Measurements from ENCODE around the gene TMEM59L. TPM values are rescaled to one million over a fixed set of nuclear protein-coding genes. Genes with fewer than 3 reads are reported as not detected.

The TMEM59L gene
- total and polyA plus RNA-seq, 9 of the 15 experiments (the other 6 are each of a cell fraction or from before 2014, with no cell fraction given), result 0.37 TPM; not detected in 8

- TF ChIP-seq KLF6 (CRISPR knock-in tag; IDR thresholded peaks at IDR 0.05; ENCODE audit: borderline replicate concordance) (no peak), ZNF780A (CRISPR knock-in tag; IDR thresholded peaks at IDR 0.05) (no peak), SMARCB1 (IDR thresholded peaks at IDR 0.05; ENCODE audit: insufficient read length, low read depth) (no peak), SMC3 (conservative IDR thresholded peaks at IDR 0.05; ENCODE audit: insufficient read depth, low read depth, low read length) (peak; percentile 36; the same call in 1 of the 2 replicates), HNRNPLL (IDR thresholded peaks at IDR 0.05; ENCODE audit: low read depth, low read length, poor library complexity, severe bottlenecking) (no peak), TCF7 (IDR thresholded peaks at IDR 0.05; ENCODE audit: borderline replicate concordance) (no peak), PYGO2 (tag; IDR thresholded peaks at IDR 0.05) (no peak), NR2F6 (CRISPR knock-in tag; IDR thresholded peaks at IDR 0.05) (no peak), SRSF9 (IDR thresholded peaks at IDR 0.05; ENCODE audit: borderline replicate concordance, low read depth, low read length) (no peak), HNRNPK (IDR thresholded peaks at IDR 0.05; ENCODE audit: low read depth, low read length, poor library complexity, severe bottlenecking) (no peak), SRSF7 (optimal IDR thresholded peaks at IDR 0.05; ENCODE audit: low read depth, low read length) (no peak), MYNN (IDR thresholded peaks at IDR 0.05) (no peak), MYNN (CRISPR knock-in tag; IDR thresholded peaks at IDR 0.05) (no peak), ZBTB9 (CRISPR knock-in tag; IDR thresholded peaks at IDR 0.05) (0 out of 2 replicates have a peak, but pooled peaks have one; percentile 51), RFX5 (IDR thresholded peaks at IDR 0.05; ENCODE audit: low read depth, low read length) (no peak), ZNF197 (CRISPR knock-in tag; IDR thresholded peaks at IDR 0.05; ENCODE audit: low read depth) (no peak), ATF6 (CRISPR knock-in tag; IDR thresholded peaks at IDR 0.05) (no peak), ZNF586 (CRISPR knock-in tag; conservative IDR thresholded peaks at IDR 0.05) (no peak), NCOR1 (IDR thresholded peaks at IDR 0.05) (no peak), ZNF717 (CRISPR knock-in tag; IDR thresholded peaks at IDR 0.05) (no peak), ZNF274 (IDR thresholded peaks at IDR 0.05; ENCODE audit: borderline replicate concordance, low read depth, low read length) (no peak), PPARD (CRISPR knock-in tag; IDR thresholded peaks at IDR 0.05) (no peak), ATF3 (IDR thresholded peaks at IDR 0.05) (no peak), ATF3 (CRISPR knock-in tag; conservative IDR thresholded peaks at IDR 0.05) (no peak), NCOA6 (IDR thresholded peaks at IDR 0.05) (no peak), SAFB2 (IDR thresholded peaks at IDR 0.05; ENCODE audit: borderline replicate concordance, low read depth, low read length, severe bottlenecking) (no peak)
Measured at GRCh38 chr19:18594096-18594823, 18.4 kb upstream of the TMEM59L start (continued).
